Pulmonary artery endothelial cell (primary cell): ENCODE measurements around the gene OCA2. TPM values are rescaled to one million over a fixed set of nuclear protein-coding genes. Genes with fewer than 3 reads are reported as not detected.

ENCODE experiments used
- DNase-seq: peaks from one replicate; pipeline ENCODE4 v3.0.0-alpha.2; 2011; ENCODE audit warnings: low read depth, low spot score
- total RNA-seq: library from RNA; depleted of rRNA; stranded (reverse); fragments of >200 nt; gene quantifications from 2 replicates; pipeline ENCODE4 v1.2.3, GENCODE V29; 2014

Gene OCA2
- total RNA-seq, 1 donor from 2014 or later = not detected

GRCh38 chr15:28120359-28120640, 21.2 kb upstream of the OCA2 start:
- DNase-seq = no peak

GRCh38 chr15:28118531-28118930, 19.4 kb upstream of the OCA2 start:
- no peak for DNase-seq

GRCh38 chr15:28118083-28118482, 19.0 kb upstream of the OCA2 start:
- no peak for DNase-seq

- no peak for DNase-seq
Observed at GRCh38 chr15:28117432-28117990, 18.4 kb upstream of the OCA2 start.

DNA sequence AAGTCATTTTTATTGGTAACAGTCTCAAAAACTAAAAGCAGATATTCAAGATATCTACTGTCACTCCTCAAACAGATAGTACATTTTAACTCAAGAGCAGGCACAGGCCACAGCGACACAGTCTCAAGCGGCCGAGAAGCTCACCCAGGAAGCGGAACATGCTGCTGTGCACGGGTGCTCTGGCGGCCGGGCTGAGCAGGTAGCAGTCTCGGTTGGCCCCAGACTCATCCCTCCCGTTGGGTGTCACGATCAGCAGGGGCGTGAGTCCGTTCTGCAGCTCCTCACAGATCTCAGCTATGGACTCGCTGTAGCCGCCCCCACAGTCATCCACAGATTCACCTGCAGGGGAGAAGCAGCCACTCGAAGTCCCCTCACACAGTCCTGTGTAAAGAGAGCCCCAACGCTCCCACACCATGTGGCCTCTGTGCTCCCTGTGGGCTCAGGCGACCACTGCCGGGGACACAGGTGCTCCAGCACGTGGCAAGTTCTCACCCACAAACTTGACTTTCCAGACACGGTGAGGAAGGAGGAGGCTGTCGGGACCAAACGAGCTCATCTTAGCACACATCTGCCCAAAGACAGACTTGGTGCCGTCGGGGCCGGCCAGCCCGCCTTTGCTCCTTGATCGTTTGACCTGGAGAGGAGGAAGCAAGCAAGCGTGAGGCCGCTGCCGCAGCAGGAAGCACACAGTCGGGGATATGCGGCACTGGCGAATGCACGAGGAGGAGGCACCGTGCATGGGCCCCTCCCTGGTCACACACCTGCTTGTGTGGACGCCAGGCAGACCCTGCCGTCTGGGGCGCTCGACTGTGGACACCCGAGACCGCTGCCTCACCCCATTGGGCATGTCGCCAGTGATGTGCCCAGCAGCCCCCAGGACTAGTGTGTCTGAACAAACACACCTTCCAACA, 17.7 kb upstream of the OCA2 start:
- no peak for DNase-seq

DNA sequence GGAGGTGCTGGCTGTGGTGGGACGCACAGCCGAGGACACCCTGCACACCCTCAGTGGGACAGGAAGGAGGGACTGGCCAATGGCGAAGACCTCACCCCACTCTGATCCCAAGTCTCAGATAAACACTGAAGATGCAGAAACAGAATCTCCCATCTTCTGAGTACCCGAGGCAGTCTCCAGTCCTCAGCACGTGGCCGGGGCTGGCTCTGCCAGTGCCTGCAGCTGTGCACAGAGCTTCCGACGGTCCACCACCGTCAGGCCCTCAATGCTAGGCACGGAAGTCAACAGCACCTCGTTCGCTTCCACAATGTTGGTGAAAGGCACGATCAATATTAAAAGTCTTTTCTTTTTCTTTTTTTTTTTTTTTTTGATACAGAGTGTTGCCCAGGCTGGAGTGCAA, 16.8 kb upstream of the OCA2 start:
- no peak for DNase-seq

DNA sequence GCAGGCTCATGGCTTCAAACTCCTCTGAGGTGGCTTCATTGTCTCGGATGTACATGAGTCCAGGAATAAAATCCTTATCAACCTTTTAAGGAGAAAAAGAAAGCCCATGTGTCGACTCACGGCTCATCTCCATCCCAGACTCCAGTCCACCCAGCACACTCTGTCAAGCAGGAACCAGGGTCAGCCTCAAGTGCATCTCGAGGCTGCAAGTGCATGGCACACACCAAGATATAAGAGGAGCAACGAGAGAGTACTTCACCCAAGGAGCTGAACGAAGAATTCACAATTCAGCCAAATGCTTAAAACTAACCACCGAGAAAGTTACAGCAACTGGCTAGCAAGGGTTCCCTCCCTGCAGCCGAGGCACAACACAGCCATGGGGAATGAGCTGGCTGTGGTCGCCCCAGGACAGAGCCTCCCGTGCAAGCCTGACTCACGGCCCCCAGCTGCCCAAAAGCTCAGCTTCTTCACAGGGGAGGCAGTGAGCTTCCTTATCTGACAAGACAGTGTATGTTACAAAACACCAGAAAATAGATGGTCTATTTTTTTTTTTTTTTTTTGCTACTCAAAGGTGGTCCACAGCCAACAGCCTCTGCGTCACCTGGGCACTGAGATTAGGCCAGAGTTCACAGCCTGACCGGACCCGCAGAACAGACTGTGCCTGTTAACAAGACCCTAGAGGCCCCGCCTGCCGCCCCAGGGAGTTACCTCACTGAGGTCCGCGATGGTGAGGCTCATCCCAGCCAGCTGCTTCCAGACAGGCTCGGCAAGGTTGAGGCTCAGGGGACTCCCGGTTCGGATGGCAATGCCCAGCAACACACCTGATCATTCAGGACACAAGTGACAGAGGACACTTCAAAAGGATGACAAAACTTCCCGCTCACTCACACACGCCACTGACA, 15.9 kb upstream of the OCA2 start:
- DNase-seq = no peak

GRCh38 chr15:28114114-28114455, 15.0 kb upstream of the OCA2 start:
- DNase-seq = no peak

GRCh38 chr15:28113394-28114113, 14.4 kb upstream of the OCA2 start:
- no peak for DNase-seq

GRCh38 chr15:28112962-28113361, 13.8 kb upstream of the OCA2 start:
- DNase-seq = no peak

GRCh38 chr15:28112101-28112760, 13.1 kb upstream of the OCA2 start:
- DNase-seq = no peak

DNA sequence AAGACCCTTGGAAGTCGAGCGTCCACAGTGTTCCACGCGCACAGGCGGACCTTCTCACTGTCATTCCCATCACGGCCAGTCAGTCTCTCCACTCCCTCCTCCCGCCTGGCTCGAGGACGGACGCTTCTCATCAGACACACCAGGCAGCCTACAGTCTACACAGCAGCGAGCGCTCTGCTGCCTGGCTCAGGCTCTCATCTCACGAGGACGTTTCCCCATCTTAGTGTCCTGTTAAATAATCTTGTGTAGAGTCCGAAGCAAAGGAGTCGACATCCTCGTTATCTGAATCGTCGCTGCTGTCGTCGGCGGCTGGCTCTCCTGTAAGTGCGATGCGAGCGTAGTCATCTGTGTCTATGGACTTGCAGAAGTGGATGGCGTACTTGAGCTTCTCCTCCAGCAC, 12.4 kb upstream of the OCA2 start:
- no peak for DNase-seq

GRCh38 chr15:28110481-28110881, 11.4 kb upstream of the OCA2 start:
- DNase-seq = no peak

DNA sequence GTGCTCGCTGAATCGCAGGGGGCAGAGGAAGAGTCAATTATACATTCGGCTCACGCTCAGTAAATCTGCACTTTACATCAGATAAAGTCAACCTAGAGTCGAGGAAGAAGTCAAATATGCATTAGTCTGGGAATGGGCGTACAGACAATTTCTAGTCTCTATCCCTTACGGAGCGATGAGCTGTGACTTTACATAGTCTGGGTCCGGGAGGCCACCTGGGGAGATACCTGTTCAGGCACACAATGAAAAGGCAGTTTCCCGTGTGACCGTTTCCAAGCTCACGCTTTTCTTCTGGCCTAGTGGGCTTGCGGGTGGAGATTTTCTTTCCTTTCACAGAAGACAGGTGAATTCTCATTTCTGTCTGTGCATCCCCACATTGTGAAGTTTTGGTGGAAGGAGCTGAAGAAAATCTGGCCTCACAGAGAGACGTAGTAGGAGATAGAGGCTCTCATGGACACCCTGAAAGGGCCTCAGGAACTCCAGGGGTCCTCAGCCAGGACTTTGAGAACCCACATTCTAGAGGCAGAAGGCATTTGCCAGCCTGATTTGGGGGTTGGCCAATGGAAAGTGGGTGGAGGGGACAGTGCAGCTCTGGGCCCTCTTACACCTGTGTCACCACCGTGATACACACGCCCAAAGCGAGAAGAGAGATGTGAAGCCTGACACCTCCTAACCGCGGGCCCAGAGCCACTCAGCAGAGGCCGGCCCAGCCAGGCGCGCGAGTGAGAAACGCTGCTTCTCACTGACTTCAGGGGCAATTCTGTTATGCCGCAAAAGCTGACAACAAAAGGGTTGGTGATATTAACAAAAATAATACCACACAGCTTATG, 10.7 kb upstream of the OCA2 start:
- no peak for DNase-seq

GRCh38 chr15:28107904-28108275, 8.8 kb upstream of the OCA2 start:
- no peak for DNase-seq

- DNase-seq = no peak
Observed at GRCh38 chr15:28107111-28107903, 8.2 kb upstream of the OCA2 start.

GRCh38 chr15:28106294-28107110, 7.4 kb upstream of the OCA2 start:
- DNase-seq = no peak

DNA sequence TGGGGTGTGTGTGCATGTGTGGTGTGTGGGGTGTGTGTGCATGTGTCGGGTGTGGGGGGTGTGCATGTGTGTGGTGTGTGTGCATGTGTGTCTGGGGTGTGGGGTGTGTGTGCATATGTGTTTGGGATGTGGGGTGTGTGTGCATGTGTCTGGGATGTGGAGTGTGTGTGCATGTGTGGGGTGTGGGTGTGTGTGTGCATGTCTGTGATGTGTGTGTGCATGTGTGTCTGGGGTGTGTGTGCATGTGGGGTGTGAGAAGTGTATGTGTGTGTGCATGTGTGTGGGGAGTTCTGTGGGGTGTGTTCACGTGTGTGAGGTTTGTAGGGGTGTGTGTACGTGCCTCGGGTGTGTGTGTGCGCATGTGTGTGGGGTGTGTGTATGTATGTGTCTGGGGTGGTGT, 6.7 kb upstream of the OCA2 start:
- DNase-seq = no peak
